GM21360 (cell line): ENCODE results near the gene NDUFAF3.

Experiments
- ATAC-seq: cut with Tn5 transposase; IDR thresholded peaks from one replicate; pipeline ENCODE4 v1.9.1; 2021; ENCODE audit warnings: mild to moderate bottlenecking, moderate library complexity; ENCODE audit not compliant: unreplicated experiment

Gene NDUFAF3

DNA sequence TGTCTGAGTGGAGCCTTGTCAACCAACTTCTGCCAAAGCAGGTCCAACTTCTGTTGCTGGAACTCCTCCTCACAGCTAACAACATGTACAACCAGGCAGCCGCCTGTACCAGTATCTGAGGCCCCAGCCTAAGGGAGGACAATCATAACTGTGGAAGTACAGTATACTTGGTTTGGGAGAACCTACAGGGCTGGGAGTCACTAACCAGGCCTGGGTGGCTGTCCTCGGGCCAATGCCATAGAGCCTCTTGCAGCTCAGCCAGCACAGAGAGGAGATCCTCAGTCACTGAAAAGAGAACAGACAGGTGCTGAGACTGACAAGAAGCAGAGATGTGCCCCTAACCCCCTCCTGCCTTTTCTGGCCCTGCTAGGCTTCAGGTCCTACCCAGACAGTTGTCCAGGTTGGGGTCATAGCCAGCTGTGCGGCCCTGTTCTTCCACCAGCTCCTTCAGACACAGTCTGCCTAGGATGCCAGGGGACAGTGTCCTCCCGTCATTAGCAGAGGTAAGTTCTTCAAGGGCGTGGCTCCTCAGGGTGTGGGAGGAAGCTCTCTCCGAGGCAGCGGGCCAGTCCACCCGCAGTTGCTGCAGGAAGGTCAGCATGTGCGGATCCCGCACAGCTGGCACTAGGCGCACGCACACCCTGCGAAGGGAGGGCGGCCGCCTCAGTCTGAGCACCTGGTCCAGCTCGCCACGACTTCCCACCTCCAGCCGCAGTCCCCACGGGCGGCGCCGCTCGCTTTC is 4.5 kb upstream of the NDUFAF3 start:
- ATAC-seq, result no peak

GRCh38 chr3:49017971-49018706 is 3.8 kb upstream of the NDUFAF3 start, which contains the start of gene DALRD3:
DALRD3 (minus strand) TSS chr3:49018580; CDS start chr3:49018564, 16 bp downstream.
- no peak for ATAC-seq

- no peak for ATAC-seq
Measured at GRCh38 chr3:49018707-49019006, 3.3 kb upstream of the NDUFAF3 start.

DNA sequence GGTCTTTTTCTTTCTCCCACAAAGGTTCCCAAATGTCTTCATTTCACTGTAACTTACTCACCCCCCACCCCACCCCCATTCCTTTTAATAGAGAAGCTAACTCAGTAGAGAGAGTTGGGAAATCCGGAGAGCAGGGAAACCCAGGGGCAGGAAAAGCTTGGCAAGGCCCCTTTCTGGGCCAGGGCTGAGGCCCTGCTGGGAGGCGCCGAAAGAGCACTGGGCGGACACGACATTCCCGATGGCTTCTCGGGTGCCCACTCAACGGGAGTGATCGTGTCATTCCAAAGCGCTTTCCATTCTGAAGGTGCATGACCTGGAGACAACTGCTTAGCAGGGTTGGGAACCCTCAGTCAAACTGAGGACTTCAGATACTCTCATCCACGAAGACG is 2.0 kb upstream of the NDUFAF3 start:
- no peak for ATAC-seq

GRCh38 chr3:49020330-49021212 is 1.4 kb upstream of the NDUFAF3 start:
- ATAC-seq, result no peak

DNA sequence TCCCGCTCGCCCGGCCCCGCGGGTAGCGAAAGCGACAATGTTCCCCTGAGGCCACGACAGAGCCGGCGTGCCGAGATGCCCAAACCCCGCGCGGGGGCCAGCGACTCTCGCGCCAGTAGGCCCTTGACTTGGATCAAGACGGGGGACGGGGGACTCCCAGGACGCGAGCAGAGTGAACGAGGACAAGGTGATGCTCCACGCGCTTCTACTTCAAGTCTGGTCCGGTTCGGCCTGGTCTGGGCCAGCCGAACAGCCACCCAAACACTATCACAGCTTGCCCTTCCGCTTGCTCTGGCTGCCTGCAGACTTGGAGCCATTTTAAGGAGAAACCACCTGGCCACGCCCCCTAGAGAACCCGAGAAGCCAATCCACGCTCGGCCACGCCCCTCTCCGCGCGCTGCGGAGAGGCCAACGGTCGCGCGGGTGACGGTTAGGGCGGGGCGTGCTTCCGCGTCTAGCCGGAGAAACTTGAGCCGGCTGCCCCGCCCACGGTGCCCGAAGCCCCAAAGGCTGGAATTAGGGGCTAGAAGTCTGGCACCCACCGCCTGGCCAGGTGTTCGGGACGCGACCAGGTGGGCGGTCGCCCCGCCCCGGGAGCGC is 608 bp upstream of the NDUFAF3 start:
- peak; percentile 37 for ATAC-seq

DNA sequence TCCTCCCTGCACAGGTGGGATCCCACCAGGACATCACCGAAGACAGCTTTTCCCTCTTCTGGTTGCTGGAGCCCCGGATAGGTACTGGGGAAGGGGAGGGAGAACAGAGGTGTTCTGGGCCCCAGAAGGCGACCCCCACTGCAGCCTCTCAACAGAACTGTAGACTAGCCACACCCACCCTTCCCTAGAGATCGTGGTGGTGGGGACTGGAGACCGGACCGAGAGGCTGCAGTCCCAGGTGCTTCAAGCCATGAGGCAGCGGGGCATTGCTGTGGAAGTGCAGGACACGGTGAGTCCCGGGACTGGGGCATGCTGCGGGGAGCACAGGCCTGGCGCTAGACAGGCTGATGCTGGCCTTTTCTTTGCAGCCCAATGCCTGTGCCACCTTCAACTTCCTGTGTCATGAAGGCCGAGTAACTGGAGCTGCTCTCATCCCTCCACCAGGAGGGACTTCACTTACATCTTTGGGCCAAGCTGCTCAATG is 809 bp downstream of the NDUFAF3 start:
- no peak for ATAC-seq

DNA sequence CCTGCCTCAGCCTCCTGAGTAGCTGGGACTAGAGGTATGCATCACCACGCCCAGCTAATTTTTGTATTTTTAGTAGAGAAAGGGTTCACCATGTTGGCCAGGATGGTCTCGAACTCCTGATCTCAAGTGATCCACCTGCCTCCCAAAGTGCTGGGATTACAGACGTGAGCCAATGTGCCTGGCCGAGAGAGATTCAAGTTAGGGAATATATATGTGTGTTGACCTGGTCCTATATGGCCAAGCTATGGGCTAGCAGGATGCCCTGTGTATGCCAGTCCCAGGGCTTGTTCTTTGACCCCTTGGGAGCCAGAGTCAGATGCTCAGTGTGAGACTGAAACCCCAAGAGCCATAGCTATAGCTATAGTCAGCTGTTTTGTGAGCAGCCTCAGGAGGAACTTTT is 1.9 kb downstream of the NDUFAF3 start:
- ATAC-seq, result no peak

DNA sequence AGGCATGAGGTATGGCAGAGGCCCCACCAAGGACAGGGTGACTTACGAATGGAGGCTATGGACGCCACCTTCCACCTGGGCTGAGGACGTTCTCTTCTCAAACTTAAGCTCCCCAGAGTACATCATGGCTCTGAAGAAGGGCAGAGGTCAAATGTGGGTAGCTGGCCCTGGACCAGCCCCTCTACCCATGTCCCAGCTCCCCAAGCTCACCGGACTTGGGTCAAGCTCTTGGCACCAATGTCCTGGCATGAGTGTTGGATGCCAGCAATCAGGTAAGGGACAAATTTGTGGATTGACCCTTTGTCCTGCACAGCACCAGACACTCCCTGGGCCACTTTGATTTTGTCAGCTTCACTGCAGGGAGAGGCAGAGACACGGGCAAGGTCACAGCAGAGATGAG is 2.5 kb downstream of the NDUFAF3 start:
- no peak for ATAC-seq

DNA sequence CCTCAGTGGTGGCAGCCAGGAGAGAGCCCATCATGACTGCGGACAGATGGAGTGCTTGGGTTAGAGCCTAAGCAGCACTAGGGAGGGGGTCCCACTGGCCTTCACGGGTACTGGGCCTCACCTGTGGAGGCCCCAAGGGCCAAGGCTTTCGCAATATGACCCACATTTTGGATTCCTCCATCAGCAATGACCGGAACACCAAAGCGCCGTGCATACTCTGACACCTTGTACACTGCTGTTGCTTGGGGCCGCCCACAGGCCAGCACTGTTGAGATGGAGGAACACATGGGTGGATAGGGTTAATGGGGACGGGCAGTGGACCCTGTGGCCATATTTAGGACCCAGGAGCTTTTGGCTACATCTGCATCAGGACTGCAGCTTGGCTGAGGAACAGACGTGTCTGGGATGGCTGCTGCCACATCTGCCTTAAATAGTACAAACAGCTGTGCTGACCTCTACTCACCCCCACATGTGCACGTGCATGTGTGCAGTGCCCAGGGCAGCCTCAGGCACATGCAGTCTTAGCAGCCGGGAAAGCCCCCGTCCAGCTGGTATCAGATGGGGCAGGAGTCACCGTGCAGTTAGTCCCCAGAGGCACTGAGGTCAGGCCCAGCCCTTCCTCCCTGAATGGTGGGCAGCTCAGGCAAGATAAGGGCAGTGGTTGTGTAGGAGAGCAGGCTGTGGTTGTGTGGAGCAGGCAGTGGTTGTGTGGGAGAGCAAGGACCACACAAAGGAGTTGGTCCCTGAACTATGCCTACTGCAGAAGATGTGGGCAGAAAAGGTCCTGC is 3.3 kb downstream of the NDUFAF3 start:
- ATAC-seq, result no peak

GRCh38 chr3:49025793-49026520 is 4.0 kb downstream of the NDUFAF3 start:
- ATAC-seq, result no peak

GRCh38 chr3:49026536-49026935 is 4.6 kb downstream of the NDUFAF3 start:
- no peak for ATAC-seq

- no peak for ATAC-seq
Measured at GRCh38 chr3:49027634-49028033, 5.7 kb downstream of the NDUFAF3 start.

- ATAC-seq, result no peak
Measured at GRCh38 chr3:49028298-49028672, 6.4 kb downstream of the NDUFAF3 start.

DNA sequence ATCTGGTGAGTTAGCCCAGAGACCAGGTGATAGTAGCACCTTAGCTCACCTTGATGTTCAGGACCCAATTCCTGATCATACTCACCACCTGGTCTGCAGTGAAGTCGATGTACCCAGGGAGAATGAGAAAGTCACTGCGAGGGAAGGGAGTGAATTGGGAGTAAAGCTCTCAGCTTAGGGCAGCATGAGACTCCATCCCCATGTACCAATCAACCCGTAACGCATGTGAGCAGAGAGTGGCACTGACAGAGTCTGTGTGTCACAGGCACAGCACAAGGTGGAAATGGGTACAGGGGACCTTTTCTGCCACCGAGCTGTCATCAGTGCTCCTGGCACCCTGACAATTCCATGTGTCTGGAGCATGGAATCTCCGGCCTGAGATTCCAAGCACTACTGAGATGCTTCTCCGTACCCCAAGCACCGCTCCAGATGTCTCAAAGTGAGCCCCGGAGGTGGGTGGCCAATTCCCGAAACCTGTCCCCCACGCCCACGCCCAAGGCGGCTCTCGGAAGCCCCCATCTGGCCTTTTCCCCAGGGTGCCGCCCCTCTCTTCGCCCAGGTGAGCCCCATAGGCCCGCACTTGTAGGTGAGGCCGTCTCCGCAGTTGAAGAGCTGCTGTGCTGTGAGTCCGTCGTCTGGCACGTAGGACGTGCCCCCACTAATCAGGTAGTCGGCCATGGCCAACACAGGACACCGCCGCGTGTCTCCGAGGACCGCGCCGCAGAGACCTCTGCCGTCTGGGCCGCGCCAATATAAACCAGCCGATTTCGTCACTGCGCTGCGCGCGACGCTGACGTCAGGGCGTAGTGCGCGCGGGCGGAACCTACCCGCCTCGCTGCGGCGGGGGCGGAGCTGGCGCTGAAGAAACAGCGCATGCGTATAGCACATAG is 7.0 kb downstream of the NDUFAF3 start, which contains the start of gene IMPDH2:
Gene IMPDH2 (minus strand): TSS at position 726 of the 890 bp plus-strand sequence. CDS start 48 bp downstream, at position 678.
- peak; percentile 85 for ATAC-seq

GRCh38 chr3:49029563-49029884 is 7.6 kb downstream of the NDUFAF3 start:
- no peak for ATAC-seq

- no peak for ATAC-seq
Measured at GRCh38 chr3:49030321-49030720, 8.4 kb downstream of the NDUFAF3 start.

- ATAC-seq, result no peak
Measured at GRCh38 chr3:49032646-49033304, 10.9 kb downstream of the NDUFAF3 start.
